Measurements from ENCODE around the gene IL36B. TPM values are rescaled to one million over a fixed set of nuclear protein-coding genes. Genes with fewer than 3 reads are reported as not detected.

The IL36B gene
- total RNA-seq, 1 experiment from 2014 or later, result not detected

GRCh38 chr2:113032737-113033136 is 19.9 kb downstream of the IL36B start:
- Histone ChIP-seq H2AFZ (no peak overlapping the region), H3F3A (ENCODE audit: insufficient read depth, low read depth) (no peaks in the 10 kb centered on the region), H3K27ac (no peak overlapping the region), H3K9me2 (ENCODE audit: insufficient read depth) (no peaks in the 10 kb centered on the region), H3K4me1 (replicated peaks; ENCODE audit: insufficient read depth) (0 out of 2 replicates have a peak, but pooled peaks cover 4% of the 10 kb centered on the region), H3K36me3 (ENCODE audit: low read depth) (no peaks in the 10 kb centered on the region), H3K4me2 (no peak overlapping the region), H3K27me3 (ENCODE audit: insufficient read depth, low read depth) (no peaks in the 10 kb centered on the region), H4K20me1 (ENCODE audit: insufficient read depth) (no peaks in the 10 kb centered on the region), H3K79me2 (ENCODE audit: low read depth) (no peaks in the 10 kb centered on the region), H3K4me3 (no peak overlapping the region), H3K9me3 (ENCODE audit: insufficient read depth, low read depth) (no peaks in the 10 kb centered on the region)
- ChIA-PET POLR2A (ENCODE audit: unreplicated experiment) (no interaction called here), CTCF (no interaction called here)
- BruUV-seq (replicated peaks), result no TSS peak
- TF ChIP-seq EZH2 (IDR thresholded peaks at IDR 0.05; ENCODE audit: low read depth) (no peak), CTCF (conservative IDR thresholded peaks at IDR 0.05) (no peak)
- no peak for DNase-seq
- intact Hi-C loops (cut with micrococcal nuclease; ENCODE audit: unreplicated experiment), result no loop called here

GRCh38 chr2:113028112-113028511 is 24.6 kb downstream of the IL36B start:
- BruUV-seq (replicated peaks), result no TSS peak

GRCh38 chr2:113027691-113028090 is 25.0 kb downstream of the IL36B start:
- Histone ChIP-seq H3K27ac (no peak overlapping the region), H3K4me2 (no peak overlapping the region), H3K4me1 (replicated peaks; ENCODE audit: insufficient read depth) (0 out of 2 replicates have a peak, but pooled peaks cover 4% of the 10 kb centered on the region), H2AFZ (no peak overlapping the region), H3K36me3 (ENCODE audit: low read depth) (no peaks in the 10 kb centered on the region), H3K9me3 (ENCODE audit: insufficient read depth, low read depth) (no peaks in the 10 kb centered on the region; the same call in 1 of the 2 replicates), H3K4me3 (no peak overlapping the region), H3K27me3 (ENCODE audit: insufficient read depth, low read depth) (no peaks in the 10 kb centered on the region), H4K20me1 (ENCODE audit: insufficient read depth) (no peaks in the 10 kb centered on the region), H3K79me2 (ENCODE audit: low read depth) (no peaks in the 10 kb centered on the region), H3F3A (ENCODE audit: insufficient read depth, low read depth) (no peaks in the 10 kb centered on the region), H3K9me2 (ENCODE audit: insufficient read depth) (no peaks in the 10 kb centered on the region)
- TF ChIP-seq CTCF (conservative IDR thresholded peaks at IDR 0.05), result no peak
- no peak for TF ChIP-seq EZH2 (IDR thresholded peaks at IDR 0.05; ENCODE audit: low read depth)
- intact Hi-C loops (cut with micrococcal nuclease; ENCODE audit: unreplicated experiment), result no loop called here
- no TSS peak for BruUV-seq (replicated peaks)
- ChIA-PET POLR2A (ENCODE audit: unreplicated experiment) (no interaction called here), CTCF (no interaction called here)
- no peak for DNase-seq

More at GRCh38 chr2:113028112-113028511, 24.6 kb downstream of the IL36B start:
- no peaks in the 10 kb centered on the region for H3K36me3 ChIP-seq (ENCODE audit: low read depth)
- H3K79me2 ChIP-seq (ENCODE audit: low read depth), result no peaks in the 10 kb centered on the region
- H3K9me2 ChIP-seq (ENCODE audit: insufficient read depth), result no peaks in the 10 kb centered on the region
- ChIA-PET CTCF (no interaction called here), POLR2A (ENCODE audit: unreplicated experiment) (no interaction called here)
- H3K27me3 ChIP-seq (ENCODE audit: insufficient read depth, low read depth), result no peaks in the 10 kb centered on the region
- intact Hi-C loops (cut with micrococcal nuclease; ENCODE audit: unreplicated experiment), result no loop called here
- DNase-seq, result no peak
- no peak overlapping the region for H2AFZ ChIP-seq
- no peaks in the 10 kb centered on the region for H3F3A ChIP-seq (ENCODE audit: insufficient read depth, low read depth)
- no peaks in the 10 kb centered on the region for H4K20me1 ChIP-seq (ENCODE audit: insufficient read depth)
- no peak overlapping the region for H3K4me2 ChIP-seq
- TF ChIP-seq CTCF (conservative IDR thresholded peaks at IDR 0.05), result no peak
- no peak for TF ChIP-seq EZH2 (IDR thresholded peaks at IDR 0.05; ENCODE audit: low read depth)
- no peak overlapping the region for H3K4me3 ChIP-seq
- 0 out of 2 replicates have a peak, but pooled peaks cover 4% of the 10 kb centered on the region for H3K4me1 ChIP-seq (replicated peaks; ENCODE audit: insufficient read depth)
- H3K27ac ChIP-seq, result no peak overlapping the region
- H3K9me3 ChIP-seq (ENCODE audit: insufficient read depth, low read depth), result no peaks in the 10 kb centered on the region; the same call in 1 of the 2 replicates
